Islet precursor cell (in vitro differentiated cells): ENCODE results near the gene H6PD.

Experiments
- DNase-seq: peaks from one replicate; pipeline ENCODE4 v3.0.0-alpha.2; 2018

Gene H6PD

GRCh38 chr1:9302745-9303524, 68.4 kb downstream of the H6PD start:
- DNase-seq: peak; percentile 95

- DNase-seq: no peak
Observed at GRCh38 chr1:9303916-9304315, 69.3 kb downstream of the H6PD start.

- DNase-seq: no peak
Observed at GRCh38 chr1:9305216-9305615, 70.6 kb downstream of the H6PD start.

GRCh38 chr1:9306006-9306405, 71.4 kb downstream of the H6PD start:
- DNase-seq: no peak

- DNase-seq: no peak
Observed at GRCh38 chr1:9307303-9307702, 72.7 kb downstream of the H6PD start.

GRCh38 chr1:9308236-9308785, 73.7 kb downstream of the H6PD start:
- no peak for DNase-seq

GRCh38 chr1:9309080-9309479, 74.5 kb downstream of the H6PD start:
- no peak for DNase-seq

- no peak for DNase-seq
Observed at GRCh38 chr1:9309991-9310390, 75.4 kb downstream of the H6PD start.

GRCh38 chr1:9311029-9311428, 76.5 kb downstream of the H6PD start:
- DNase-seq: no peak

- DNase-seq: no peak
Observed at GRCh38 chr1:9311479-9311878, 76.9 kb downstream of the H6PD start.

GRCh38 chr1:9312168-9312720, 77.7 kb downstream of the H6PD start:
- no peak for DNase-seq

- DNase-seq: no peak
Observed at GRCh38 chr1:9313576-9313975, 79.0 kb downstream of the H6PD start.

GRCh38 chr1:9314111-9314510, 79.5 kb downstream of the H6PD start:
- no peak for DNase-seq

- DNase-seq: no peak
Observed at GRCh38 chr1:9314711-9315379, 80.3 kb downstream of the H6PD start.

- no peak for DNase-seq
Observed at GRCh38 chr1:9315411-9316079, 81.0 kb downstream of the H6PD start.

GRCh38 chr1:9316080-9316444, 81.5 kb downstream of the H6PD start:
- no peak for DNase-seq

- no peak for DNase-seq
Observed at GRCh38 chr1:9316512-9316911, 81.9 kb downstream of the H6PD start.

- DNase-seq: no peak
Observed at GRCh38 chr1:9317072-9317471, 82.5 kb downstream of the H6PD start.

- DNase-seq: no peak
Observed at GRCh38 chr1:9317591-9318417, 83.2 kb downstream of the H6PD start.

- no peak for DNase-seq
Observed at GRCh38 chr1:9319208-9319788, 84.7 kb downstream of the H6PD start.

- DNase-seq: no peak
Observed at GRCh38 chr1:9319789-9320519, 85.4 kb downstream of the H6PD start.
